ENCODE measurements around the gene PITPNM1.
A peak's percentile ranks its signal among the peaks of the same experiment; 100 is the strongest.

The PITPNM1 gene

DNA sequence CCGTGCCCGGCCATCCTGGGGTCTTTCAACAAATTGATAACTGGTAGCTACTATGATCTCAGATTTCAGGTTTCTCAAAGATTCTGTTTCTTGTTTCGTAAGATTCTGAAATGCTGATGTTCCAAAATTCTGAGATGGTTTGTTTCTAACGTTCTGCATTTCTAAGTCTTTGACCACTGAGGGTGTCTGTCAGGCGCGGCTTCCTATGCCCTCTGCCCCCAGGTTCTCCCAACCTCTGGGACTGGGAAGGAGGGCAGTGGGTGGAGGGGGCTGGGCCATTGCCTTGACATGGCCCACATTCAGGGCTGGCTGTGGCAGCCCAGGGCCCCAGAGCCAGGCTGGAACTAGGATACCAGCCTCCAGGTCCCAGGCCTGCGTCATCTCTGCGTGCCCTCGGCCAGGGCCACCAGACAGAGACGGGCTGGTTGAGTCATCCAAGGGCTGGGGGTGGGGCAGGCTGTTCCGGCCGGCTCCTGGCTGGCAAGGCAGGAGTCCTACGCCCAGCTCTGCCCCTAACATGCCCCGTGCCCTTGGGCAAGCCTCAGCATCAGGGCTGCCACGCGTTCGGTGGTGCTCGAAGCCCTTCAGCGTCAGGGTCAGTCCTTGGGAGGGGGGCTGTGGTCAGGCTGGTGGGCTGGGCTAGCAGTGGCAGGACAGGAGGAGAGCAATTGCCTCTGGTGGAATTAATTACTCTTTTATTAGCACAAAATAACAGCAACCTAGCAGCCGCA lies 41.3 kb downstream of the PITPNM1 start:
- Histone ChIP-seq H3K9me3 (ENCODE audit: control insufficient read depth, low read length) (no peaks in the 10 kb centered on the region), H3K36me3 (ENCODE audit: control insufficient read depth, insufficient read depth, low read length) (no peaks in the 10 kb centered on the region), H3K4me3 (ENCODE audit: low read length) (no peak overlapping the region), H3K27me3 (ENCODE audit: control insufficient read depth, insufficient read depth, low read length) (no peaks in the 10 kb centered on the region), H3K9ac (ENCODE audit: low read length) (peak overlapping the region; percentile 97), H3K4me1 (ENCODE audit: control insufficient read depth, insufficient read depth, low read length) (peaks cover 44% of the 10 kb centered on the region)

DNA sequence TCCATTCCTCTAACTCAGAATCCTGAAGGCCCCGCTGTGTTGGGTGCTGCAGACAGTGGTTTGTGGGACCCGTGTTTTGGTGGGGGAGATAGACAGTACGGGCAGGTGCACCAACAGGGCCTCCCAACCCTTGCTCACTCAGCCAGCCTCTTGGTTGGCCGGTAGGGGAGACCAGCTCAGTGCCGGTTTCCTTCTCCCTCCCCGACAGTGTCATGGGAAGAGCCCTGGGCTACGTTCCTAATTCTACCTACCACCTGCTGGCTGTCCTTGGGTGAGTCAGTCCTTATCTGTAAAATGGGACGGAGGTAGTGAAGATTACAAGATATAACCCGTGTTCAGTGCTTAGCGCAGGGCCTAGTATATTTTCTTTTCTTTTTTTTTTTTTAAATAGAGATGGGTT lies 42.0 kb downstream of the PITPNM1 start:
- H3K36me3 ChIP-seq (ENCODE audit: control insufficient read depth, insufficient read depth, low read length), result no peaks in the 10 kb centered on the region
- no peak overlapping the region for H3K4me3 ChIP-seq (ENCODE audit: low read length)
- H3K9me3 ChIP-seq (ENCODE audit: control insufficient read depth, low read length), result no peaks in the 10 kb centered on the region
- peaks cover 41% of the 10 kb centered on the region for H3K4me1 ChIP-seq (ENCODE audit: control insufficient read depth, insufficient read depth, low read length)
- H3K27me3 ChIP-seq (ENCODE audit: control insufficient read depth, insufficient read depth, low read length), result no peaks in the 10 kb centered on the region
- no peak overlapping the region for H3K9ac ChIP-seq (ENCODE audit: low read length)

DNA sequence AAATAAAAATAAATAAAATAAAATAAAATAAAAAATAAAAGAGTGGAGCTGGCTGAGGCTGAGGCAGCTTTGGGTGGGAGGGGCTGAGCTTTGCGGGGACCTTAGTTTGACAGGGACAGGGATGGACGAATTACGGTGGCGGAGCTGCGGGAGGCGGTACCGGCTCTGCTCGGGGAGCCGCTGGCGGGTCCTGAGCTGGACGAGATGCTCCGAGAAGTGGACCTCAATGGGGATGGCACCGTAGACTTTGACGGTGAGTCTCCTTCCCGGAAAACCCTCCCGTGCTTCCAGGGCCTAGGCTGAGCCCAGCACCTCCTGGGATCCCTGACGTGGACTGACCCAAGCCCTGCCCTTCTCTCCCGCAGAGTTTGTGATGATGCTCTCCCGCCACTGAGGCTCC lies 46.9 kb downstream of the PITPNM1 start:
- no peaks in the 10 kb centered on the region for H3K36me3 ChIP-seq (ENCODE audit: control insufficient read depth, insufficient read depth, low read length)
- peaks cover 5% of the 10 kb centered on the region for H3K27me3 ChIP-seq (ENCODE audit: control insufficient read depth, insufficient read depth, low read length)
- no peaks in the 10 kb centered on the region for H3K9me3 ChIP-seq (ENCODE audit: control insufficient read depth, low read length)
- no peak overlapping the region for H3K4me3 ChIP-seq (ENCODE audit: low read length)
- no peak overlapping the region for H3K9ac ChIP-seq (ENCODE audit: low read length)
- H3K4me1 ChIP-seq (ENCODE audit: control insufficient read depth, insufficient read depth, low read length), result peaks cover 4% of the 10 kb centered on the region

DNA sequence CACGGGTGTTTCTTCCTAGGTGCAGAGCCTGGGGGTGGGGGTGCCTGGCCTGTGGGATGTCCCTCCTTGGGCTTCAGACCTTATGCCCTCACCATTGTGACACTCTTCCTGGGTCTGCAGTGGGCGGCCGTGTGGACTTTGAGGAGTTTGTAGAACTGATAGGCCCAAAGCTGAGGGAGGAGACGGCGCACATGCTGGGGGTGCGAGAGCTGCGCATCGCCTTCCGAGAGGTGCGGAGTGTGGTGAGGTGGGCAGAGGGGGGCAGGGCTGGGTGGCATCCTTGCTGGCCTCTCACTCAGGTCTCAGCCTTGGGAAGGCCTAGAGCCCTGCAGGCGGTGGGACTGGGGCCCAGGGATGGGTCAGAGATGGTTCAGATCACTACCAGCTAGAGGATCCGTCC lies 47.7 kb downstream of the PITPNM1 start:
- no peaks in the 10 kb centered on the region for H3K9me3 ChIP-seq (ENCODE audit: control insufficient read depth, low read length)
- no peak overlapping the region for H3K4me3 ChIP-seq (ENCODE audit: low read length)
- peaks cover 7% of the 10 kb centered on the region for H3K4me1 ChIP-seq (ENCODE audit: control insufficient read depth, insufficient read depth, low read length)
- H3K9ac ChIP-seq (ENCODE audit: low read length), result no peak overlapping the region
- peaks cover 5% of the 10 kb centered on the region for H3K27me3 ChIP-seq (ENCODE audit: control insufficient read depth, insufficient read depth, low read length)
- no peaks in the 10 kb centered on the region for H3K36me3 ChIP-seq (ENCODE audit: control insufficient read depth, insufficient read depth, low read length)

DNA sequence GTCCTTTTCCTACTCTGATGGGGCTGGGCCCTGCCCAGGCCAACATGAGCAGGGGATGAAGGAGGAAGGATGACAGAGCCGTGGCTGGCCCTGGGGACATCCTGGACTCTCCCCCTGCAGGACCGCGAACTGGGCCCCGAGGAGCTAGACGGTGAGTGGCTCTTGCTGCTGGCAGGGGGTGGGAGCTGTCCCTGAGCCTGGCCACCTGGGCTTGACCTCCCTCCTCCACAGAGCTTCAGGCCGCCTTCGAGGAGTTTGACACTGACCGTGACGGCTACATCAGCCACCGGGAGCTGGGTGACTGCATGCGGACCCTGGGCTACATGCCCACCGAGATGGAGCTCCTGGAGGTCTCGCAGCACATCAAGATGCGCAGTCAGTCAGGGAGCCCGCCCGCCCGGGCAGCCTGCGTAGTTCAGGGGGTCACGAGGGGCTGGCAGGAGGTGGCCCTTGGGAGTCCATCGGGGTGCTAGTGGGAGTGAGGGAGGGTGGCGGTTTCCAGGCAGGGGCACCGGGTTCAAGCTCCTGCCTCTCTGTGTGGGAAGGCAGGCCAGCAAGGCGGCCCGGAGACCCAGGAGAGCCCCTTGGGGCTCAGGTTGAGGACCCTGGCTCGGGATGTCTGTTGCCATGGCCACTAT lies 49.0 kb downstream of the PITPNM1 start:
- peaks cover 5% of the 10 kb centered on the region for H3K27me3 ChIP-seq (ENCODE audit: control insufficient read depth, insufficient read depth, low read length)
- no peaks in the 10 kb centered on the region for H3K36me3 ChIP-seq (ENCODE audit: control insufficient read depth, insufficient read depth, low read length)
- H3K4me3 ChIP-seq (ENCODE audit: low read length), result no peak overlapping the region
- H3K4me1 ChIP-seq (ENCODE audit: control insufficient read depth, insufficient read depth, low read length), result peaks cover 13% of the 10 kb centered on the region
- no peak overlapping the region for H3K9ac ChIP-seq (ENCODE audit: low read length)
- H3K9me3 ChIP-seq (ENCODE audit: control insufficient read depth, low read length), result no peaks in the 10 kb centered on the region

DNA sequence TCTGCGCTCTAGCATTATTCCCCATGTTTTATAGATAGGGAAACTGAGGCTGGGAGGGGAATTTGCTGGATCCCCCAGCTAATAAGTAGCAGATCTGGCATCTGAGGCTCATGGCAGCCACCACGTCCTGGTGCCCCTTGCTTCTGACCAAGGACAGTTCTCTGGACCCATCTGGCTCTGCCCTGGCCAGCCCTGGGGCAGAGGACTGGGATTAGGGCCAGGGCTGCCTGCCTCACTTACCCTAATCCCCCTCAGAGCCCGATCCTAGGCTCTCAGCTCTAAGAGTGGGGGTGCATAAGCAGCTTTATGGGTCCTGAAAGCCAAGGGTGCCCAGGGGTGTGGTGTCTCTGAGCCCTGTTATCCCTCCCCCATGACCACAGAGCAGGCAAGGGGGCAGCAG lies 50.1 kb downstream of the PITPNM1 start, which contains the start of gene CABP4:
CABP4 (plus strand) TSS at position 301 of the 400 bp plus-strand sequence; CDS start at position 371, 70 bp downstream.
- Histone ChIP-seq H3K4me1 (ENCODE audit: control insufficient read depth, insufficient read depth, low read length) (peaks cover 13% of the 10 kb centered on the region), H3K9me3 (ENCODE audit: control insufficient read depth, low read length) (no peaks in the 10 kb centered on the region), H3K36me3 (ENCODE audit: control insufficient read depth, insufficient read depth, low read length) (no peaks in the 10 kb centered on the region), H3K9ac (ENCODE audit: low read length) (no peak within 1 kb of the TSS), H3K27me3 (ENCODE audit: control insufficient read depth, insufficient read depth, low read length) (peaks cover 5% of the 10 kb centered on the region), H3K4me3 (ENCODE audit: low read length) (no peak within 1 kb of the TSS)

DNA sequence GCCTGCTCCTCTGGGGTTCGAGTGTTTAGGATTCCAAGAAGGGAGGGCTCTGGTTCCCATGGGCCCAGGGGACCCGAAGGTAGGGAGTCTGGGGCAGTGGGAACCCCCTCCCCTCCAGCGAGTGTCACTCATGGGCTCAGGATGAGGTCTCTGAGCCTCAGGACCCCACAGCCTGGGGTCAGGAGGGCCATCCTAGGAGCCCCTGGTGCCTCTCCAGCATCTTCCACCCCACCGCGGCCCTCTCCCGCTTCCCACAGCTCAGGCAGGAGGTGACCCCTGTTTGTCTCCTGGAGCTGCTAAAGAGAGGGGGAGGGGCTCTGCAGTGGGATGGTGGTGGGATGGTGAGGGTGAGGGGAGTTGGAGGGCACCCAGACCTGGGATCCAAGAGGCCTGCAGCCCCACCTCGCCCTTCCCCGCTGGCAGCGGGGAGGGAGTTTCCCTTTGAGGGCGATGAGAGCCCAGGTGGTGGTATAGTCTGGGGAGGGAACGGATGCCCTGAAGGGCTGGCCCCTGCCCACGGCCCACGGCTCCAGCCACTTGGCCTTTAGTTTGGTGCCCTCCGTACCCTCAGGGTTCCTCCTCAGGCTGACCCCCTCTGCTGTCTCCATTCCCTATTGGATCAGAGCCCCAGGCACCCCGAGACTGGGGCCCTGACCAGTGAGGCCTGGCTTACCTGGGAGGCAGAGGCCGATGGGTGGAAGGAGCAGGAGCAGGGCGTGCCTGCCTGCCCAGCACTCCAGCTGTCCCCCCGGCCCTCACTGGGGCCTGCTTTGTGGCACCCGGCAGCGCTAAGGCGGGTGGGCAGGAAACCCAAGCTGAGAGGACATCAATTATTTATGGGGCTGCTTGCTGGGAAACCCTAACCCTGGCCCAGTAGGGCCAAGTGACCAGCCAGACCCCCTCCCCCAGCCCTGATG lies 51.1 kb downstream of the PITPNM1 start:
- Histone ChIP-seq H3K9me3 (ENCODE audit: control insufficient read depth, low read length) (no peaks in the 10 kb centered on the region), H3K4me3 (ENCODE audit: low read length) (no peak overlapping the region), H3K4me1 (ENCODE audit: control insufficient read depth, insufficient read depth, low read length) (peaks cover 13% of the 10 kb centered on the region)

DNA sequence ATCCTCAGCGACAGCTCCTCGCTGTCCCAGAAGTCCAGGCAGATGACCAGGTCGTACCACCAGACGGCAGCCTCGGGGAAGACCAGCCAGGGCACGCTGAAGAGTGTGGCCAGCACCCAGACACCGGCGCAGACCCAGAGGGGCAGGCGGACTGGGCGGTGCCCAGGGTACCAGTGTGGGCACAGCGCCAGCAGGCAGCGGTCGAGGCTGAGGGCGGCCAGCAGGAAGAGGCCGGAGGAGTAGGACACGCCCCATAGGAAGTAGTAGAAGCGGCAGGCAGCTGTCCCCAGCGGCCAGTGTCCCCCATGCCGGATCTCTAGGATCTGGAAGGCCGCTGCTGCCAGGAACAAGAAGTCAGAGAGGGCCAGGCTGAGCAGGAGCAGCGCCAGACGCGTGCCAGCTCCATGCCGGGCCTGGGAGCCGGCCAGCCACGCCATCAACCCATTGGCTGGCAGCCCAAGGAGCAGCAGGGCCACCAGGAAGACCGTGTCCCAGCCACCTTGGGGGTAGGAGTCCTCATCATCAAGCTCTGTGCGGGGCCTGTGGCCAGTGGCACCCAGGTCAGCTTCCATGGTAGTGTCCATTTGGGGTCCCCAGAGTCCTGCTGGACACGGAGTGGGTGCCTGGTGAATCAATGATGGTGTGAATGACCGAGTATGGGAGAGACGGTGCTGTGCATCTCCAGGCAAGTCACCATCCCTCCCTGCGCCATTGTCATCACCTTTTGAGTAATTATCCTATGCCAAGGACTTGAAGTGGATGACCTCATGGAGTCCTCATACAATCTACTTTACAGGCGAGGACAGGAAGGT lies 52.8 kb downstream of the PITPNM1 start, which contains the start of gene GPR152:
GPR152 (minus strand) TSS at position 589 of the 812 bp plus-strand sequence; CDS start at position 584, 5 bp downstream.
- Histone ChIP-seq H3K9ac (ENCODE audit: low read length) (no peak within 1 kb of the TSS), H3K36me3 (ENCODE audit: control insufficient read depth, insufficient read depth, low read length) (no peaks in the 10 kb centered on the region), H3K9me3 (ENCODE audit: control insufficient read depth, low read length) (no peaks in the 10 kb centered on the region), H3K4me1 (ENCODE audit: control insufficient read depth, insufficient read depth, low read length) (peaks cover 13% of the 10 kb centered on the region), H3K4me3 (ENCODE audit: low read length) (peak within 1 kb of the TSS; percentile 27), H3K27me3 (ENCODE audit: control insufficient read depth, insufficient read depth, low read length) (peaks cover 5% of the 10 kb centered on the region)

More for the DNA sequence above, 51.1 kb downstream of the PITPNM1 start:
- H3K9ac ChIP-seq (ENCODE audit: low read length), result no peak overlapping the region
- H3K27me3 ChIP-seq (ENCODE audit: control insufficient read depth, insufficient read depth, low read length), result peaks cover 5% of the 10 kb centered on the region
- no peaks in the 10 kb centered on the region for H3K36me3 ChIP-seq (ENCODE audit: control insufficient read depth, insufficient read depth, low read length)

DNA sequence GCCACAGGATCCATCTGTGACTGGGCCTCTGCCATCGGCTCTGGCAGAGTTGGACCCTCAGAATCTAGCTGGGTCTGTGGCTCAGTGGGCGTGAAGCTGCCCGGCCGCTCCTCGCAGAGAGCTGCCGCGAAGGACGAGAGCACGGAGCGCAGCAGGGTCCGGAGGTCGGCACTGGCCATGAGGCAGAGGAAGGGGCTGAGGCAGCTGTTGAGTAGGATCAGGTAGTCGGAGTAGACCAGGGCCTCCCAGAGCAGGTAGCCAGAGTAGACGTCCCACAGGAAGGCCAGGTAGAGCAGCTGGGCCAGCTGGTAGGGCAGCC lies 53.5 kb downstream of the PITPNM1 start:
- peaks cover 13% of the 10 kb centered on the region for H3K4me1 ChIP-seq (ENCODE audit: control insufficient read depth, insufficient read depth, low read length)
- H3K9ac ChIP-seq (ENCODE audit: low read length), result no peak overlapping the region
- H3K4me3 ChIP-seq (ENCODE audit: low read length), result no peak overlapping the region
- H3K36me3 ChIP-seq (ENCODE audit: control insufficient read depth, insufficient read depth, low read length), result no peaks in the 10 kb centered on the region
- H3K27me3 ChIP-seq (ENCODE audit: control insufficient read depth, insufficient read depth, low read length), result peaks cover 5% of the 10 kb centered on the region
- H3K9me3 ChIP-seq (ENCODE audit: control insufficient read depth, low read length), result no peaks in the 10 kb centered on the region

DNA sequence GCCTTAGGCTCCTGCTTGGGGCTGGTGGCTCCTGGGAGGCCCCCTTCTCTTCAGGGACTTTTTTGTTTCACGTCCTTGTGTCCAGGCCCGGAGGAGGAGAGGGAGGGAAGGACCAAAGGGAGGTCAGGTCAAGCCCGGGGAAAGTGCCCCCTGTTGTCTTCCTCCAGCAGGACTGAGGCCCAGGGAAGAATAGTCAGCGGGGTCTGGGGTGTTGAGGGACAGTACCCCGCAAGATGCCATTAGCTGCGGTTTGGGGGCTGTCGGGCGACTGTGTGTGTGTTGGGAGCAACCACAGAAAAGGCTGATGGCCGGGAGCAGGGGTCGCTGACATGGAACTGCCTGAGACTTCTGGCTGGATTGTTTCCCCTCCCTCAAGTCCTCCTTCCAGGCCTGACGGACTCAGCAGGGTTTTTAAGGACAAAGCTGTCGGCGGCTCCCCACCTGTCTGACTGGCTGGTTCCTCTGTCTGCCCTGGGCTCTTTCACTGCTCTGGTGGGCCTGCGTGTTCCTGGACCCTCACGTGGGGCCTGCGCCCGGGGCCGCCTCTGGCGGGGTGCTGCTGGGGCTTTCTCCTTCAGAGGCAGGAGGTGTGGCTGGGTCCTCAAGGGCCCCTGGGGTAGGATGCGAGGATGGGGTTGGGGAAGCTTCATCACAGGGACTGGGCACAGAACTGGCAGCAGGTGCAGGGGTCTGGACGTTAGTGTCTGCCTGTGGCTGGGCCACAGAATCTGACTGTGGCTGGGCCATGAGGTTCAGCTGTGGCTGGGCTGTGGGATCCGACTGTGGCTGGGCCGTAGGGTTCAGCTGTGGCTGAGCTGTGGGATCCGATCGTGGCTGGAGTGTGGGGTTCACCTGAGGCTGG lies 54.1 kb downstream of the PITPNM1 start:
- H3K36me3 ChIP-seq (ENCODE audit: control insufficient read depth, insufficient read depth, low read length), result no peaks in the 10 kb centered on the region
- H3K4me1 ChIP-seq (ENCODE audit: control insufficient read depth, insufficient read depth, low read length), result peaks cover 13% of the 10 kb centered on the region
- H3K9me3 ChIP-seq (ENCODE audit: control insufficient read depth, low read length), result no peaks in the 10 kb centered on the region
- peaks cover 5% of the 10 kb centered on the region for H3K27me3 ChIP-seq (ENCODE audit: control insufficient read depth, insufficient read depth, low read length)
- H3K9ac ChIP-seq (ENCODE audit: low read length), result no peak overlapping the region
- no peak overlapping the region for H3K4me3 ChIP-seq (ENCODE audit: low read length)
